ENCODE measurements around the gene TBC1D22A. TPM values are rescaled to one million over a fixed set of nuclear protein-coding genes. Genes with fewer than 3 reads are reported as not detected.

The TBC1D22A gene
- total and polyA plus RNA-seq, 10 of the 15 experiments (the other 5 are each of a cell fraction or from before 2014, with no cell fraction given): 0.63 to 44.7 (median 27.4) TPM

DNA sequence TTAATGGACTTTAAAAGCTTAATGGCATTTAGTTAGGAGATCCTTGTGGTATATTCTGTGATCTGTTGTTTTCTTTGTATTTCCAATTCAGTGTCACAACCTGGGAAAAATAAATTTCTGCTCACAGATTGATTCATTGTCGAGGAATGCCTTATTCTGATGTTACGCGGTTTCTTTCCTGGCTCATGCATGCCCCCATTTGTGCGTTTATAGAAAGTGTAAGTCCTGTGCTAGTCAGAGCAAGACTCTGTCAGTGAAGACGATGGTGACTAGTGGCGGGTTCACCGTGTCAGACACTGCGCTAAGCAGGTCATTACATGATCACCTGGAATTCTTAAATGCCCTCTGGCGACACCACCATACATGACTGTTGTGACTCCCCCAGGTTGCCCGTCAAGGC lies 169.4 kb downstream of the TBC1D22A start (continued):
- TF ChIP-seq TAF1 (IDR thresholded peaks at IDR 0.05; ENCODE audit: borderline replicate concordance, low read depth, low read length): no peak
- TF ChIP-seq CBX5 (IDR thresholded peaks at IDR 0.05; ENCODE audit: low read depth): no peak

DNA sequence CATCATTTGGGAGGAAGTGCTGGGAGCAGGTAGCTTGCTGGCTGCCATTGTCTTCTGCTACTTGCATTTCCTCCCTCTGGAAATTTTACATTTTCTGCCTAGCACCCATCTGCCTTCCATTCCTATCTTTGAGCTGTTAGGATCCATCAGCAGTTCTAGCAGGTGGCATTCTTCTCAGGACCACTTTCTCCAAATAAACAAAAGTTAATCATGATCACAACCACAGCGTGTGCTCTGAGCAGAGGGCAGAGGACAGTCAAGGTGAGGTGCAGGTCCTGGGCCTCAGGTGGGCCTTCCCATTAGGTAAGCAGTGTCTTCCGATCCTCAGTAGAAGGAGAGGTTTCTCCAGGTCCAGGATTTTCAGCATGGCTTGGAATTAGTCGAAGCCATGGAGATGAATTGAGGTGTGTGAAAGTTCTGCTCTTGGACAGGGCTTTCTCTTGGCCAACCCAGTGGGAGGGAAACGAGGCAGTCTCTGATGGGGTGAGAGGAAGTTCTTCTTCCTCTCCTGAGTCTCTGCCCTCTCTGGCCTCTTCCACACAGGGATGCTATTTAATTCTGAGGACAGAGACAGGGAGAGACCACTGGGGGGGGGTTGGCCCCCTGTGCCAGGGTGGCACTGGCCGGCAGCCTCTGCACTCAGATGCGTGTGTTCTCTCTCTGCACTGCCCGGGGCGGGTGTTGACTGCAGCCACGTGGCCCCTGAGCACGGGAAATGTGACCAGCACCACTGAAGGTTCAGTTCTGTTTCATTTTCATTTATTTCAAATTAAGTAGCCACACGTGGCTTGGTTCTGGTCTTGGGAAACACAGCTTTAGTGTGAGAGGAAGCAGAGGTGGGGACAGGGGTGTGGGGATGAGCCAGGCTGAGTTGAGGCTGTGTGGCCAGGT lies 170.8 kb downstream of the TBC1D22A start:
- DNase-seq (ENCODE audit: low read depth, low spot score) (no peak), ATAC-seq (no peak), FAIRE-seq (no peak)
- Histone ChIP-seq H3K27ac (ENCODE audit: control insufficient read depth, insufficient read depth) (peak overlapping the region; percentile 13; the same call in 1 of the 2 replicates), H3K27me3 (replicated peaks in 1 of 2; ENCODE audit: control insufficient read depth in 2 of 2, insufficient read depth in 2 of 2, low read length in 1 of 2) (no peaks in the 10 kb centered on the region), H3K9me3 (replicated peaks; ENCODE audit: control insufficient read depth, insufficient read depth, low read length) (no peaks in the 10 kb centered on the region), H3K4me1 (ENCODE audit: control insufficient read depth, insufficient read depth, low read length) (peaks cover 27% of the 10 kb centered on the region), H2AFZ (ENCODE audit: control insufficient read depth, low read depth, low read length) (no peak overlapping the region), H3K4me2 (ENCODE audit: control insufficient read depth, insufficient read depth) (peak overlapping the region; percentile 19; the same call in 1 of the 2 replicates), H3K79me2 (ENCODE audit: control insufficient read depth, insufficient read depth, low read length) (peaks cover 2% of the 10 kb centered on the region; the same call in 1 of the 2 replicates), H4K20me1 (ENCODE audit: control insufficient read depth, insufficient read depth) (no peaks in the 10 kb centered on the region), H3K36me3 (ENCODE audit: control insufficient read depth in 2 of 2, insufficient read depth in 2 of 2, low read length in 1 of 2) (peaks cover 5 to 32% of the 10 kb centered on the region in 2 experiments), H3K4me3 (no peak overlapping the region), H3K9ac (ENCODE audit: control insufficient read depth, insufficient read depth, low read length) (no peak overlapping the region)
- ChIA-PET CTCF (no interaction called here), SMC1A (ENCODE audit: uncharacterized antibody, unreplicated experiment) (no interaction called here), POLR2A (no interaction called here), RAD21 (ENCODE audit: unreplicated experiment) (no interaction called here)
- TF ChIP-seq, protein P1, sequence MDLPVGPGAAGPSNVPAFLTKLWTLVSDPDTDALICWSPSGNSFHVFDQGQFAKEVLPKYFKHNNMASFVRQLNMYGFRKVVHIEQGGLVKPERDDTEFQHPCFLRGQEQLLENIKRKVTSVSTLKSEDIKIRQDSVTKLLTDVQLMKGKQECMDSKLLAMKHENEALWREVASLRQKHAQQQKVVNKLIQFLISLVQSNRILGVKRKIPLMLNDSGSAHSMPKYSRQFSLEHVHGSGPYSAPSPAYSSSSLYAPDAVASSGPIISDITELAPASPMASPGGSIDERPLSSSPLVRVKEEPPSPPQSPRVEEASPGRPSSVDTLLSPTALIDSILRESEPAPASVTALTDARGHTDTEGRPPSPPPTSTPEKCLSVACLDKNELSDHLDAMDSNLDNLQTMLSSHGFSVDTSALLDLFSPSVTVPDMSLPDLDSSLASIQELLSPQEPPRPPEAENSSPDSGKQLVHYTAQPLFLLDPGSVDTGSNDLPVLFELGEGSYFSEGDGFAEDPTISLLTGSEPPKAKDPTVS (IDR thresholded peaks at IDR 0.05; ENCODE audit: low read depth, low read length): no peak
- TF ChIP-seq MYB (IDR thresholded peaks at IDR 0.05; ENCODE audit: borderline replicate concordance, low read depth, low read length) (no peak), YBX1 (IDR thresholded peaks at IDR 0.05) (no peak)
- TF ChIP-seq, protein P2, sequence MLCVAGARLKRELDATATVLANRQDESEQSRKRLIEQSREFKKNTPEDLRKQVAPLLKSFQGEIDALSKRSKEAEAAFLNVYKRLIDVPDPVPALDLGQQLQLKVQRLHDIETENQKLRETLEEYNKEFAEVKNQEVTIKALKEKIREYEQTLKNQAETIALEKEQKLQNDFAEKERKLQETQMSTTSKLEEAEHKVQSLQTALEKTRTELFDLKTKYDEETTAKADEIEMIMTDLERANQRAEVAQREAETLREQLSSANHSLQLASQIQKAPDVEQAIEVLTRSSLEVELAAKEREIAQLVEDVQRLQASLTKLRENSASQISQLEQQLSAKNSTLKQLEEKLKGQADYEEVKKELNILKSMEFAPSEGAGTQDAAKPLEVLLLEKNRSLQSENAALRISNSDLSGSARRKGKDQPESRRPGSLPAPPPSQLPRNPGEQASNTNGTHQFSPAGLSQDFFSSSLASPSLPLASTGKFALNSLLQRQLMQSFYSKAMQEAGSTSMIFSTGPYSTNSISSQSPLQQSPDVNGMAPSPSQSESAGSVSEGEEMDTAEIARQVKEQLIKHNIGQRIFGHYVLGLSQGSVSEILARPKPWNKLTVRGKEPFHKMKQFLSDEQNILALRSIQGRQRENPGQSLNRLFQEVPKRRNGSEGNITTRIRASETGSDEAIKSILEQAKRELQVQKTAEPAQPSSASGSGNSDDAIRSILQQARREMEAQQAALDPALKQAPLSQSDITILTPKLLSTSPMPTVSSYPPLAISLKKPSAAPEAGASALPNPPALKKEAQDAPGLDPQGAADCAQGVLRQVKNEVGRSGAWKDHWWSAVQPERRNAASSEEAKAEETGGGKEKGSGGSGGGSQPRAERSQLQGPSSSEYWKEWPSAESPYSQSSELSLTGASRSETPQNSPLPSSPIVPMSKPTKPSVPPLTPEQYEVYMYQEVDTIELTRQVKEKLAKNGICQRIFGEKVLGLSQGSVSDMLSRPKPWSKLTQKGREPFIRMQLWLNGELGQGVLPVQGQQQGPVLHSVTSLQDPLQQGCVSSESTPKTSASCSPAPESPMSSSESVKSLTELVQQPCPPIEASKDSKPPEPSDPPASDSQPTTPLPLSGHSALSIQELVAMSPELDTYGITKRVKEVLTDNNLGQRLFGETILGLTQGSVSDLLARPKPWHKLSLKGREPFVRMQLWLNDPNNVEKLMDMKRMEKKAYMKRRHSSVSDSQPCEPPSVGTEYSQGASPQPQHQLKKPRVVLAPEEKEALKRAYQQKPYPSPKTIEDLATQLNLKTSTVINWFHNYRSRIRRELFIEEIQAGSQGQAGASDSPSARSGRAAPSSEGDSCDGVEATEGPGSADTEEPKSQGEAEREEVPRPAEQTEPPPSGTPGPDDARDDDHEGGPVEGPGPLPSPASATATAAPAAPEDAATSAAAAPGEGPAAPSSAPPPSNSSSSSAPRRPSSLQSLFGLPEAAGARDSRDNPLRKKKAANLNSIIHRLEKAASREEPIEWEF (IDR thresholded peaks at IDR 0.05; ENCODE audit: insufficient replicate concordance, low read depth, low read length): no peak
- TF ChIP-seq, protein P3, sequence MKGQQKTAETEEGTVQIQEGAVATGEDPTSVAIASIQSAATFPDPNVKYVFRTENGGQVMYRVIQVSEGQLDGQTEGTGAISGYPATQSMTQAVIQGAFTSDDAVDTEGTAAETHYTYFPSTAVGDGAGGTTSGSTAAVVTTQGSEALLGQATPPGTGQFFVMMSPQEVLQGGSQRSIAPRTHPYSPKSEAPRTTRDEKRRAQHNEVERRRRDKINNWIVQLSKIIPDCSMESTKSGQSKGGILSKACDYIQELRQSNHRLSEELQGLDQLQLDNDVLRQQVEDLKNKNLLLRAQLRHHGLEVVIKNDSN (IDR thresholded peaks at IDR 0.05; ENCODE audit: borderline replicate concordance, extremely low read length, insufficient read depth, low read depth, low read length): peak; percentile 52
- no TSS peak for BruUV-seq (replicated peaks)
- intact Hi-C loops (cut with micrococcal nuclease; ENCODE audit: unreplicated experiment): no loop called here
- WGBS (ENCODE audit: insufficient coverage, insufficient replicate concordance, low lambda C conversion rate, missing lambda C conversion rate): 70% methylated on average over 11 of the region's 11 CpGs
- in situ Hi-C loops (cut with MboI): no loop called here

Data from GM12878 (cell line).